Fibroblast of peridontal ligament (primary cell): Measurements from ENCODE around the gene CCR1.
A peak's percentile ranks its signal among the peaks of the same experiment; 100 is the strongest.
"Not testable (repeated sequence)": the region's sequence is repeated elsewhere in the genome, so short reads cannot be mapped to it uniquely, and the experiment has no call there.

ENCODE experiments used
- DNase-seq: peaks from one replicate; pipeline ENCODE4 v3.0.0-alpha.2; 2010; ENCODE audit errors: extremely low read depth

CCR1 gene

GRCh38 chr3:46168583-46169345, 39.3 kb downstream of the CCR1 start:
- peak; percentile 93 for DNase-seq

DNA sequence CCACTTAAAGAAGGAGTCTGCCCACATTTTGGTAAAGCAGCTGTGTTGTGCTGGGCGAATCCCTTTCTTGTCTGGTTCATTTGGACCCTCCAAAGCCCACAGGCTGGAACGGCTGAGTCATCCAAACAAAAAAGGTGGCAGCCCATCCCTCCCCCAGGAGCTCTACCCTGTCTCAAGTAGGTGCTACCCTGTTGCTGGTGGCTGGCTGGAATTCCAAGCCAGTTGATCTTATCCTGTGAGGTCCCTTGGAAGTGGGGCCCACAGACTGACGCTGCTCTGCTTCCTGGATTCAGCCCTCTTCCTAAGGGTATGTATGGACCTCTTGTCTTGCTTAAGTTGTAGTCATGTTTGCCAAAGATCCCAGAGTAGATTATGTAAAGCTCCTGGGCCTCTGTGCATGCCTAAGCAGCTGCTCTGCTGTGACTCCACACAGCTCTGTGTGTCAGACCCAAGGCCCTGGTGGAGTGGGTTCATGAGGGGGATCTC, 44.5 kb downstream of the CCR1 start:
- peak; percentile 42 for DNase-seq

DNA sequence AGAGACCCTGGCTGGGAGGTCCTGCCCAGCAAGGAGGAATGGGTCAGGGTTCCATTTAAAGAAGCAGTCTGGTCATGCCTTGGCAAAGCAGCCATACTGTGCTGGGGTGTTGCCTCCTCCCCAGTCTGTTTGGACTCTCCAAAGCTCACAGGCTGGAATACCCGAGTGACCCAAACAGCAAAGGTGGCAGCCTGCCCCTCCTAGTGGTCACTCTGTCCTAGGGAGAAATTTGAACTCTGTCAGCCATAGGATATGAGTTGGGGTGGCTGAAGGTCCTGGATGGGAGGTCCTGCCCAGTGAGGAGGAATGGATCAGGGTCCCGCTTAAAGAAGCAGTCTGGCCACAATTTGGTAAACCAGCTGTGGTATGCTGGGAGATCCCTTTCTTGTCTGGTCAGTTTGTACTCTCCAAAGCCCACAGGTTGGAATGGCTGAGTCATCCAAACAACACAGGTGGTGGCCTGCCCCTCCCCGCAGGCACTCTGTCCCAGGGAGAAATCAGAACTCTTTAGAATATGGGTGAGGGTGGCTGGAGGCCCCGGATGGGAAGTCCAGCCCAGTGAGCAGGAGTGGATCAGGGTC, 45.0 kb downstream of the CCR1 start:
- no peak for DNase-seq

GRCh38 chr3:46157685-46158084, 50.4 kb downstream of the CCR1 start:
- DNase-seq = not testable (repeated sequence)

DNA sequence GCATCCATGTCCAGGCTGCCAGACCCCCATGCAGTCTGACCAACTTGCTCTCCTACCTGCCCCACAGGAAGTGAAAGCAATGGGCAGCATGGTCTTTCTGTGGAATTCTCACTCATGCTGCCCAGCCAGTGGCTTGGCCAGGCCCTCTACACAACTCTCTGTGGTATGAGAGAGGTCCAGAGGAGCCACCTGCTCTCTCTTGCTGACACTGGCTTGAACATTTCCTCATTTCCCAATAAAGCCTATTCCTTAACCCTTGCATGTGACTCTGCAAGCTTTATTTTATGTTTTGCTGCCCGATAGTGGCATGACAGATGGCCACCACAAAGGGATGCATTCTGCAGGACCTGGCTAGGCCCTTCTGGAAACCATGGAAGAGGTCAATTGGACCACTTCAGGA, 53.8 kb downstream of the CCR1 start:
- DNase-seq = no peak
